ENCODE results near the gene RIOK2. TPM values are rescaled to one million over a fixed set of nuclear protein-coding genes. Genes with fewer than 3 reads are reported as not detected.
"Not testable (repeated sequence)": the region's sequence is repeated elsewhere in the genome, so short reads cannot be mapped to it uniquely, and the experiment has no call there.

RIOK2 gene
- polyA plus RNA-seq, 1 of the 3 experiments (the other 2 are of a cell fraction): 5.9 TPM

GRCh38 chr5:97191893-97192292, 8.8 kb upstream of the RIOK2 start:
- Histone ChIP-seq H3K9me3 (no peaks in the 10 kb centered on the region), H2AFZ (ENCODE audit: low read depth) (no peak overlapping the region), H4K20me1 (ENCODE audit: insufficient read depth) (no peaks in the 10 kb centered on the region), H3K27me3 (ENCODE audit: insufficient read depth) (no peaks in the 10 kb centered on the region), H3K9ac (no peak overlapping the region), H3K4me1 (ENCODE audit: control insufficient read depth in 1 of 2, insufficient read depth in 2 of 2, low read depth in 1 of 2, low read length in 1 of 2) (peaks cover 0 to 3% of the 10 kb centered on the region in 2 experiments; a peak in 1 of 4 replicates), H3K4me2 (no peak overlapping the region), H3K79me2 (ENCODE audit: insufficient read depth) (no peaks in the 10 kb centered on the region), H3F3A (replicated peaks; ENCODE audit: insufficient read depth) (no peaks in the 10 kb centered on the region), H3K36me3 (replicated peaks in 1 of 2; ENCODE audit: control insufficient read depth in 1 of 2, insufficient read depth in 2 of 2, low read length in 1 of 2) (no peaks in the 10 kb centered on the region), H3K4me3 (ENCODE audit: low read depth in 2 of 2, low read length in 1 of 2) (no peak overlapping the region), H3K27ac (ENCODE audit: low read depth in 2 of 2, low read length in 1 of 2) (no peak overlapping the region), H3K9me2 (no peaks in the 10 kb centered on the region)
- ChIA-PET CTCF (interaction anchor here (1.0 to 1.4 kb wide), 2 partner anchors 39 to 1577 kb away, joined by 4 to 5 read pairs; no protein-coding TSS in a partner anchor), POLR2A (interaction anchor here (1.5 kb wide), 1 partner anchor 8 kb away, joined by 3 read pairs; the partner anchor contains the start of gene RIOK2)
- TF ChIP-seq TEAD4 (IDR thresholded peaks at IDR 0.05; ENCODE audit: borderline replicate concordance, insufficient read depth) (no peak), SIN3A (IDR thresholded peaks at IDR 0.05; ENCODE audit: borderline replicate concordance, low read depth, low read length) (no peak), RFX5 (IDR thresholded peaks at IDR 0.05; ENCODE audit: low read length) (no peak)
- DNase-seq: no peak
- 40% methylated on average over 2 of the region's 2 CpGs for WGBS (ENCODE audit: low lambda C conversion rate)

- H3K79me2 ChIP-seq (ENCODE audit: insufficient read depth); POLR2A ChIA-PET; H4K20me1 ChIP-seq (ENCODE audit: insufficient read depth); H3K4me1 ChIP-seq (ENCODE audit: control insufficient read depth in 1 of 2, insufficient read depth in 2 of 2, low read depth in 1 of 2, low read length in 1 of 2); H3K27me3 ChIP-seq (ENCODE audit: insufficient read depth); H3K27ac ChIP-seq (ENCODE audit: low read depth in 2 of 2, low read length in 1 of 2); DNase-seq; H3K9ac ChIP-seq; CTCF ChIA-PET; H3K4me2 ChIP-seq; H3K36me3 ChIP-seq (replicated peaks in 1 of 2; ENCODE audit: control insufficient read depth in 1 of 2, insufficient read depth in 2 of 2, low read length in 1 of 2); H3F3A ChIP-seq (replicated peaks; ENCODE audit: insufficient read depth); H3K9me2 ChIP-seq; H2AFZ ChIP-seq (ENCODE audit: low read depth); H3K9me3 ChIP-seq; H3K4me3 ChIP-seq (ENCODE audit: low read depth in 2 of 2, low read length in 1 of 2): not testable (repeated sequence)
- WGBS (ENCODE audit: low lambda C conversion rate): 69% methylated on average over 1 of the region's 1 CpG
These were observed 6.5 kb upstream of the RIOK2 start for GRCh38 chr5:97189523-97189922.

- TF ChIP-seq TCF12 (IDR thresholded peaks at IDR 0.05) (no peak), ELF1 (IDR thresholded peaks at IDR 0.05) (peak; percentile 13; the same call in 1 of the 2 replicates)
- Histone ChIP-seq H3K27ac (ENCODE audit: low read depth in 2 of 2, low read length in 1 of 2) (peak overlapping the region in 1 of 2 experiments; percentile 92; a peak in 1 of 4 replicates), H3K27me3 (ENCODE audit: insufficient read depth) (no peaks in the 10 kb centered on the region), H3F3A (replicated peaks; ENCODE audit: insufficient read depth) (no peaks in the 10 kb centered on the region), H3K79me2 (ENCODE audit: insufficient read depth) (peaks cover 40% of the 10 kb centered on the region), H2AFZ (ENCODE audit: low read depth) (peak overlapping the region; percentile 97), H3K4me3 (ENCODE audit: low read depth in 2 of 2, low read length in 1 of 2) (peak overlapping the region; percentile 88 to 93), H3K9me2 (no peaks in the 10 kb centered on the region), H3K9me3 (no peaks in the 10 kb centered on the region), H3K36me3 (replicated peaks in 1 of 2; ENCODE audit: control insufficient read depth in 1 of 2, insufficient read depth in 2 of 2, low read length in 1 of 2) (peaks cover 11% of the 10 kb centered on the region in 2 experiments), H3K4me1 (ENCODE audit: control insufficient read depth in 1 of 2, insufficient read depth in 2 of 2, low read depth in 1 of 2, low read length in 1 of 2) (peaks cover 3 to 5% of the 10 kb centered on the region in 2 experiments; a peak in 3 of 4 replicates), H3K9ac (peak overlapping the region; percentile 90), H4K20me1 (ENCODE audit: insufficient read depth) (0 out of 2 replicates have a peak, but pooled peaks cover 6% of the 10 kb centered on the region), H3K4me2 (peak overlapping the region; percentile 71)
- ChIA-PET POLR2A (interaction anchor here (1.0 kb wide), 1 partner anchor 9 kb away, joined by 3 read pairs; no protein-coding TSS in a partner anchor), CTCF (no interaction called here)
- WGBS (ENCODE audit: low lambda C conversion rate): 40% methylated on average over 6 of the region's 6 CpGs
- DNase-seq: no peak
These were observed 825 bp upstream of the RIOK2 start for GRCh38 chr5:97183930-97184213.

GRCh38 chr5:97182571-97183099, 412 bp downstream of the RIOK2 start:
- H3K9ac ChIP-seq: peak overlapping the region; percentile 90
- peak overlapping the region; percentile 88 to 93 for H3K4me3 ChIP-seq (ENCODE audit: low read depth in 2 of 2, low read length in 1 of 2)
- H4K20me1 ChIP-seq (ENCODE audit: insufficient read depth): 0 out of 2 replicates have a peak, but pooled peaks cover 7% of the 10 kb centered on the region
- peaks cover 45% of the 10 kb centered on the region for H3K79me2 ChIP-seq (ENCODE audit: insufficient read depth)
- no peaks in the 10 kb centered on the region for H3K9me2 ChIP-seq
- H3K36me3 ChIP-seq (replicated peaks in 1 of 2; ENCODE audit: control insufficient read depth in 1 of 2, insufficient read depth in 2 of 2, low read length in 1 of 2): peaks cover 22 to 24% of the 10 kb centered on the region in 2 experiments
- peak overlapping the region; percentile 97 for H2AFZ ChIP-seq (ENCODE audit: low read depth)
- WGBS (ENCODE audit: low lambda C conversion rate): 1% methylated on average over 12 of the region's 12 CpGs
- H3K27me3 ChIP-seq (ENCODE audit: insufficient read depth): no peaks in the 10 kb centered on the region
- H3K4me2 ChIP-seq: peak overlapping the region; percentile 71
- H3K4me1 ChIP-seq (ENCODE audit: control insufficient read depth in 1 of 2, insufficient read depth in 2 of 2, low read depth in 1 of 2, low read length in 1 of 2): peaks cover 3 to 5% of the 10 kb centered on the region in 2 experiments; a peak in 3 of 4 replicates
- peak overlapping the region; percentile 92 to 95 for H3K27ac ChIP-seq (ENCODE audit: low read depth in 2 of 2, low read length in 1 of 2)
- CTCF ChIA-PET: interaction anchor here (1.4 kb wide), 1 partner anchor 1586 kb away, joined by 5 read pairs; no protein-coding TSS in a partner anchor
- peak; percentile 8 for DNase-seq
- no peaks in the 10 kb centered on the region for H3K9me3 ChIP-seq
- POLR2A ChIA-PET: no interaction called here
- no peaks in the 10 kb centered on the region for H3F3A ChIP-seq (replicated peaks; ENCODE audit: insufficient read depth)
- no peak for TF ChIP-seq FOSL2 (IDR thresholded peaks at IDR 0.05; ENCODE audit: borderline replicate concordance, low read depth)
- TF ChIP-seq REST (IDR thresholded peaks at IDR 0.05; ENCODE audit: low read depth, low read length): no peak
- no peak for TF ChIP-seq MAX (IDR thresholded peaks at IDR 0.05; ENCODE audit: low read depth)
- no peak for TF ChIP-seq IRF3 (IDR thresholded peaks at IDR 0.05; ENCODE audit: low read depth, low read length)
- TF ChIP-seq SMC3 (IDR thresholded peaks at IDR 0.05; ENCODE audit: low read depth, low read length): no peak
- no peak for TF ChIP-seq NRF1 (IDR thresholded peaks at IDR 0.05; ENCODE audit: low read depth, low read length)
- TF ChIP-seq RFX5 (IDR thresholded peaks at IDR 0.05; ENCODE audit: low read length): no peak
- TF ChIP-seq ELF1 (IDR thresholded peaks at IDR 0.05): no peak
